Hepatocyte (in vitro differentiated cells): ENCODE results near the gene PDE4D.

ENCODE experiments used
- CTCF ChIP-seq: fragments of 200-600 bp; sonication (generic); IDR thresholded peaks from 2 replicates; pipeline ENCODE4 v1.5.1; 2016; ENCODE audit warnings: antibody characterized with exemption, mild to moderate bottlenecking; ENCODE audit not compliant: poor library complexity
- EZH2 ChIP-seq: fragments of 200-600 bp; sonication (generic); IDR thresholded peaks from 2 replicates; pipeline ENCODE4 v1.6.1; 2016; ENCODE audit warnings: antibody characterized with exemption, mild to moderate bottlenecking, borderline replicate concordance
- EZH2phosphoT487 ChIP-seq: fragments of 200-600 bp; sonication (generic); IDR thresholded peaks from one replicate; pipeline ENCODE4 v1.6.1; 2018; ENCODE audit warnings: antibody characterized with exemption, mild to moderate bottlenecking, low read depth, moderate library complexity; ENCODE audit not compliant: unreplicated experiment, severe bottlenecking

- no peak for TF ChIP-seq CTCF
- TF ChIP-seq EZH2phosphoT487, result no peak
- no peak for TF ChIP-seq EZH2
Observed at GRCh38 chr5:59340637-59341036, 552.9 kb downstream of the PDE4D start.
